Mucosa of stomach (tissue), 1 donor: Measurements from ENCODE around the gene DPP10.

Experiments
- H3K27me3 ChIP-seq: one replicate; pipeline ENCODE4 v1.7.0; 2013; ENCODE audit warnings: mild to moderate bottlenecking, low read length; ENCODE audit not compliant: control insufficient read depth, insufficient read depth
- H3K36me3 ChIP-seq: one replicate; pipeline ENCODE4 v1.7.0; 2013; ENCODE audit warnings: low read length; ENCODE audit not compliant: control insufficient read depth, insufficient read depth
- H3K4me1 ChIP-seq: one replicate; pipeline ENCODE4 v1.7.0; 2013; ENCODE audit warnings: mild to moderate bottlenecking, low read length; ENCODE audit not compliant: control insufficient read depth, insufficient read depth
- H3K4me3 ChIP-seq: one replicate; pipeline ENCODE4 v1.7.0; 2013; ENCODE audit warnings: low read length
- H3K9ac ChIP-seq: one replicate; pipeline ENCODE4 v1.7.0; 2013; ENCODE audit warnings: mild to moderate bottlenecking, low read length, moderate library complexity
- H3K9me3 ChIP-seq: one replicate; pipeline ENCODE4 v1.7.0; 2013; ENCODE audit warnings: mild to moderate bottlenecking, low read length, moderate library complexity; ENCODE audit not compliant: control insufficient read depth
- donor health status: Pancreatic carcinoma.

DPP10 gene

DNA sequence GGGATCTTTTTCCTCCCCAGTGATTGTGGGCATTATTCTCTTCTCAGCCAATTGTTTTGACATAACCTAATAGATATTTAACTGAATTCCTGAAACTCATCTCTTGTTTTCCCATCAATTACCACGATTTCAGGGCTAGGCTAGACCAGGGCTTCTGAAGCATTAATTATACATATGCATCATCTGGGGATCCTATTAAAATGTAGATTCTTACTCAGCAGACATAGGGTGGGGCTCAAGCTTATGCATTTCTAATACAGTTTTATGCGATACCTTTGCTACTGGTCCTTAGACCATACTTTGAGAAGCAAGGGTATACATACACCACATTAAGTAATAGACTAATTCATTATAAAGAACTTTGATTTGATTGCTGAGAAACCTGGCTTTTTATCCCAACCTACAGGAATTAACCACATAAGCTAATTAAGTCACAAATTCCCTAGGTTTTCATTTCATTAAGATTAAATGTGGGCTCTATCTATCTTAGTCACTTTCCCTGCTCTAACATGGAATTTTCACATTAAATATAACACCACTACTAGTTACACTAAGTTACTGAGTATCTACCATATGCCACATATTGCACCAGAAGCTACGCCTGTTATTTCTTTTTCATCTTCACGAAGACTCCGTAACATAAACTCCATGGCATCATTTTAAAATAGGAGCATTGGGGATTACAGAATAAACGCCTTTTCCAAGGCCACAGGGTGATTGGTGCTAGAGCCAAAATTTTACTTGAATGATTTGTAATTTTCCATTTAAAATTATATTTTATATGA lies 417.5 kb downstream of the DPP10 start:
- Histone ChIP-seq H3K4me1 (no peaks in the 10 kb centered on the region), H3K9ac (no peak overlapping the region), H3K9me3 (no peaks in the 10 kb centered on the region), H3K4me3 (no peak overlapping the region), H3K27me3 (no peaks in the 10 kb centered on the region), H3K36me3 (no peaks in the 10 kb centered on the region)

DNA sequence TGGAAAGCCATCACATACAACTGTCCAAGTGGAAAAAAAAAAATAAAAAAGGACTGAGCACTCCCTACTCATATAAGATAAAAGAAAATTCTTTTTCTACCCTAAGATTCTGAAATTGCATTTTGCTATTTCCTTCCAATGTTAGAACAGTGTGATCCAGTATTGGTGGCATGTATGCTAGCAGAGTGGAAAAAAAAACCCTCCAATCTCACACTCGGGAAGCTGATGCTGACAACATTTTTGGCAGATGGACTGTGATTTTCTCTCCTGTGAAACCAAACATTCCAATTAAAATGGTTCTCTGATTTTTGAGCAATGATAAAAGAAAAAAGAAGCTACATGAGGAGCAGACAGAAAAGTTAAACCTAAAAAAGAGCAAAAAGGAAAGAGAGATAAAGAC lies 419.8 kb downstream of the DPP10 start:
- Histone ChIP-seq H3K9me3 (no peaks in the 10 kb centered on the region), H3K9ac (no peak overlapping the region), H3K4me1 (no peaks in the 10 kb centered on the region), H3K4me3 (no peak overlapping the region), H3K36me3 (no peaks in the 10 kb centered on the region), H3K27me3 (no peaks in the 10 kb centered on the region)

DNA sequence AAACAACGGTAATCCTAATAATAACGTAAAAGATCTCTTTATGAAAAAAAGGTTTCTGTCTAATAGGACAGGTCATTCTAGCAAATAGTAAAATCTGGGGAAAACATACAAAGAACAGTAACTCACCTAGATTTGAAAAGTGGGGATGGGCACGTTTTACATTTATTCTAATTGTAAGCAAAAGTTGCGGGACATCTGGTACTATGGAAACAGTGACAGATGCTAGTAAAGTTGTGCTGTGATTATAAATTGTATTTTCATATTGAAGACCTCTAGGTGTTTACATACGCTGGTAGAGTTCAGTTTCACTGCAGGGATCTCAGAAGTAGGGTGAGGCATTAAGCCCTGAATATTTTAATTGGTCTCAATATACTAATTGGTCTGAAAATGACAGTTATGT lies 422.5 kb downstream of the DPP10 start:
- no peak overlapping the region for H3K9ac ChIP-seq
- H3K4me1 ChIP-seq = no peaks in the 10 kb centered on the region
- no peaks in the 10 kb centered on the region for H3K36me3 ChIP-seq
- H3K9me3 ChIP-seq = no peaks in the 10 kb centered on the region
- H3K4me3 ChIP-seq = no peak overlapping the region
- no peaks in the 10 kb centered on the region for H3K27me3 ChIP-seq

DNA sequence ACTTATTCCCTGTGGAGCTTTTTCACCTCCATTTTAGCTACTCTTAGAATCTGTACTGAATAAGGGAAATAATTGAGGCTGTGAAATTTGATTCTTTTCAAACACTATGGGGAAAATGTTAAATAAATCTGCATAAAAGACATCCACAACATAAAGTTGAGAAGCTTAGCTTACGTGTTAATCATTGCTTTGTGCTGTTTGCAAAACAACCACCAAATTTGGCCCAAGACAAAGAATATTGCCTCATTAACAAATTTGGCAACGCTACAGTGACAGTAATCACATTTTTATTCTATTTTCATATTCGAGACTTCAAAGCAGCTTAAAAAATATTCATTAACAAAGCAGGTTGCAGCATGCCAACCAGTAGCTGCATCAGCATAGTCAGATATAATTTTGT lies 437.6 kb downstream of the DPP10 start:
- Histone ChIP-seq H3K27me3 (no peaks in the 10 kb centered on the region), H3K36me3 (no peaks in the 10 kb centered on the region), H3K4me1 (no peaks in the 10 kb centered on the region), H3K9me3 (no peaks in the 10 kb centered on the region), H3K4me3 (no peak overlapping the region), H3K9ac (no peak overlapping the region)

DNA sequence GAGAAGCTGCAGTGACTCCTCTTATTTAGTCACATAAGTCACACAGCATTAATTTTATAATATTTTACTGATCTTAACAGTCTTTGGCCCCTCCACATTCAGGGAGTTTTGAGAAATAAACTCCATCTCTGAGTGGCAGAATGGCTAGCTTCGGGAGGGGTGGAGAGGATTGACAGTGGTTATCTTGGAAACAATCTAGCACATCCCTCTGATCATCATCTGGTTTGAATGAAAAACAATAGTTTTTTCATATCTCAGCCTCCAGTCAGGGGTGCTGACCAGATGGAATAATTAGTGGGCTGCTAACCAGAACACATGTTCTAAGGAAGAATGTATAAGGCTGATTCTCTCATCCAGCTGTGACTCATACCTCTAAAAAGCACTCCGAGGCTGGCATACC lies 477.5 kb downstream of the DPP10 start:
- Histone ChIP-seq H3K9ac (no peak overlapping the region), H3K36me3 (no peaks in the 10 kb centered on the region), H3K4me3 (no peak overlapping the region)

DNA sequence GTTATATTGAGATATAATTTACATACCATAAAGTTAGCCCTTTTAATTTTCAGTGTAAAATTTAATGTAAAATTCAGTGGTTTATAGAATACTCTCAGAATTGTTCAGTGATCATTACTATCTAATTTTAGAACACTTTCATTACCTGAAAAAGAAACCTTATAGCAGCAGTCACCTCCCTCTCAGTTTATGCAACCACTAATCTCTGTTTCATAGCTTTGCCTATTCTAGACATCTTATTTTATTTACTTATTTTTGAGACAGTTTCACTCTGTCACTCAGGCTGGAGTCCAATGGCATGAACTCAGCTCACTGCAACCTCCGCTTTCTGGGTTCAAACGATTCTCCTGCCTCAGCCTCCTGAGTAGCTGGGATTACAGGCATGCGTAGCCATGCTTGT lies 479.6 kb downstream of the DPP10 start:
- Histone ChIP-seq H3K36me3 (no peaks in the 10 kb centered on the region), H3K9ac (no peak overlapping the region), H3K27me3 (no peaks in the 10 kb centered on the region), H3K4me1 (no peaks in the 10 kb centered on the region), H3K9me3 (no peaks in the 10 kb centered on the region), H3K4me3 (no peak overlapping the region)

More for the DNA sequence above, 477.5 kb downstream of the DPP10 start:
- H3K27me3 ChIP-seq = no peaks in the 10 kb centered on the region
- H3K4me1 ChIP-seq = no peaks in the 10 kb centered on the region
- no peaks in the 10 kb centered on the region for H3K9me3 ChIP-seq

DNA sequence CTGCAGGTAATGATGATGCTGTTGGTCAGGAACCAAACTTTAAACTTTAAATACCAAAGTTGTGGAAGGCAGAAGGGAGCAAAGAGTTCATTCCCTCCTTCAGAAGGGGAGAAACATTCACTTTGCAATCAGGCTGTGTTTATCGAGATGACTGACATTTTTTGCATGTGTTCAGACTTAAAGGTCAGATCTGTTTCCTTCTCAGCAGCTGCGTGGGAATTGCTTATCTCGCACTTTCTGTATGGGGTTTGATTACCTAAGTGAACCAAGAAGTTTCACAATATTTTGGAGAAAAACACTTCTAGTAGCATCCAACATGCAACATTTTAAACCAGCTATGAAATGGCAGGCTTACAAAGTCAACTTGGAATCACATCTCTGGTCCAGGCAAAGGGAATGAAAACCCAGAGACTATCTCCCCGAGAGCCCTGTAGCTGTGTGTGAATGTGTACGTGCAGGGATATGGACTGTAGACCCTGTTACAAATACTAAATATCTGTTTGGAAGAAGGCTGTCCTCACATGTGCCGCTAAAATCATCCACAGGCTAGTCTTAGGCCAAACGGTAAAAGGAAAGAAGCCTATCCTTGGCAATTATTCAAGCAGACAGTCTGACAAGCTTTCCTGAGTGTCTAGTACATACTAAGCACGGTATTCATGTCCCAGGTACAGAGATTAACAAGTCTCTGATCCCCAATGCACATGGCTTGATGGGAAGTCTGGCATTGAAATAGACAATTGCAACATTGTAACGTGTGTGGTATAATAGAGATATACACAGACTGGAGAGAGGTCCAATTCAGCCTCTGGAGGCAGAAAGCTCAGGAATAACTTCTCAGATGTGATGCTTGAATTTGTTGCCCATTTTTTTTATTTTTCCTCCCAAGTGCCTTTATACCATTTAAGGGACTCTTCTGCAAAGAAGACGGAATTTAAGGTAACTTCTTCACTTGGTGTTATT lies 483.1 kb downstream of the DPP10 start:
- H3K27me3 ChIP-seq = no peaks in the 10 kb centered on the region
- H3K4me3 ChIP-seq = no peak overlapping the region

DNA sequence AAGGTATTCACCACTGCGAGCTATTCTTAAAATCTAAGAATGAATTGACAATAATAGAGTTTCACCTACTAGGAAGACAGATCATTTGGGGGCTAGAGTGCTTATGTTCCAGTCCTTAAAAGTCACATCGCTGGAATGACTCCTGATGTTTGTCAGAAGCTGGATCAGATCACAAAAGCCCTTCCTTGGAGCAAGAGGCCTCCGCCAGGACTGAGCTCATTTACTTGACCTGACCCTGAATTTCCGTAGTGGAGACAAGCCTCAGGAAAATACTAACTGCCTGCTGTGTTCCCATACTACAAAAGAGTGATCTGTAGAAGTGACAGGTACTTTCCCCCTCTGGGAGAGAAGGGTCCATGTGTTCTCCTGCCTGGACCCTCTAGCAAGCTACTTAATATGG lies 483.9 kb downstream of the DPP10 start:
- no peak overlapping the region for H3K9ac ChIP-seq
- no peaks in the 10 kb centered on the region for H3K9me3 ChIP-seq
- no peak overlapping the region for H3K4me3 ChIP-seq
- no peaks in the 10 kb centered on the region for H3K27me3 ChIP-seq
- no peaks in the 10 kb centered on the region for H3K36me3 ChIP-seq
- H3K4me1 ChIP-seq = no peaks in the 10 kb centered on the region

More for the DNA sequence above, 483.1 kb downstream of the DPP10 start:
- H3K9ac ChIP-seq = no peak overlapping the region
- no peaks in the 10 kb centered on the region for H3K36me3 ChIP-seq
- H3K9me3 ChIP-seq = no peaks in the 10 kb centered on the region
- H3K4me1 ChIP-seq = no peaks in the 10 kb centered on the region

DNA sequence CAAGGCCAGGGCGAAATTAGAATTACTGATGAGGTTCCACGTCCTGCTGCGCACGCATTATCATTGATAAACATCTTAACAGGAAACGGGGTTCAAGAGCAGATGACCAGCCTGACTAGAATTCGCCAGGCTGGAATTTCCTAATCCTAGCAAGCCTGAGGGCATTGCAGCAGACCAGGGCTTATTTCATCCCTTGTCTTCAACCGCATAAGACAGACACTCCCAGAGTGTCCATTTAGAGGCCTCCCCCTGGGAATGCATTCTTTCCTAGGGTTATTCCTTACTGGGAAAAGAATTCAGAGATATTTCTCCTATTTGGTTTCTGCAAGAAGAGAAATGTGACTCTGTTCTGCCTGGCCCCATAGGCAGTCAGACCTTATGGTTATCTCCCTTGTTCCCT lies 486.8 kb downstream of the DPP10 start:
- Histone ChIP-seq H3K27me3 (no peaks in the 10 kb centered on the region), H3K9me3 (no peaks in the 10 kb centered on the region), H3K9ac (no peak overlapping the region), H3K4me1 (no peaks in the 10 kb centered on the region), H3K36me3 (no peaks in the 10 kb centered on the region), H3K4me3 (no peak overlapping the region)

DNA sequence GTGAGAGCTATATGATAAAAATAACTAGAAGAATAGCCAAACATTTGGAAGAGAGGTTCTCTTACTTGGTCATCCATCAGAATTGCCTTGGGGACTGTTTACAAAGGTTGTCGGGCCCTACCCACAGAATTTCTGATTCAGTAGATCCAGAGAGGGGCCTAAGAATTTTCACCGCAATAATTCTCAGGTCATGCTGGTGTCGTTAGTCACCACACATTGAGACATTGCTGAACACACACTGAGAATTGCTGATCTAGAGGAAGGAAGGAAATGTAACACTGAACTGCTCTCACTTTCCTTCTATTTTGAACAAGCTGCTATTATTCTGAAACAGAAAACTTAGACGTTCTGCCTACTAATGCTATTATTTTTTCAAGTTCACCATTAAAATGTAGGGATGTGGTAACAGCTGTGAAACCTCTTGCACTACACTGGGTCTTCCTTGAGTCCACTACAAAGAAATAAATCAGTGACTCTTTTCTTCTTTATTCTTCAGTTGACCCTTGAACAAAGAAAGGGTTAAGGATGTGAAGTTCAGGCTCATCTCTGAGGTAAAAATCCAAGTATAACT lies 491.3 kb downstream of the DPP10 start:
- no peaks in the 10 kb centered on the region for H3K4me1 ChIP-seq
- H3K36me3 ChIP-seq = no peaks in the 10 kb centered on the region
- no peaks in the 10 kb centered on the region for H3K27me3 ChIP-seq
- H3K9me3 ChIP-seq = no peaks in the 10 kb centered on the region
- H3K9ac ChIP-seq = no peak overlapping the region
- H3K4me3 ChIP-seq = no peak overlapping the region

DNA sequence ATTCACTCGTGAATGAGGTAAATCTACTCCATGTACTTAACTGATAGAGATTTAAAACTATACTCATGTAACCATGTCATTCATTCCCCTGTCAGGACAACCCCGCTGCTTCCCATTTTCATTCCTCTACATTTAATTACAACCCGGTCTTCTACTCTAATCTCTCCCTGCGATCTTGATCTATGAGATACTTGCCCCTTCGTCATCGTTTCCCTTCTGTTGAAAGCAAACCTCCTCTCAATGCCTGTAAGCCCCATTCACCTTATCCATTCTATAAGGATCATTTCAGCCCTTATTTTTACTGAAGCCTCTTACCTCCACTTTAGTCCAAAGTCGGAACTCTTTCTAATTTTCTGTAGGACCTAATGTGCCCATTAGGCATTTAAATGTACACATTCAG lies 492.6 kb downstream of the DPP10 start:
- Histone ChIP-seq H3K9ac (no peak overlapping the region), H3K36me3 (no peaks in the 10 kb centered on the region), H3K4me3 (no peak overlapping the region), H3K9me3 (no peaks in the 10 kb centered on the region), H3K27me3 (no peaks in the 10 kb centered on the region), H3K4me1 (no peaks in the 10 kb centered on the region)

DNA sequence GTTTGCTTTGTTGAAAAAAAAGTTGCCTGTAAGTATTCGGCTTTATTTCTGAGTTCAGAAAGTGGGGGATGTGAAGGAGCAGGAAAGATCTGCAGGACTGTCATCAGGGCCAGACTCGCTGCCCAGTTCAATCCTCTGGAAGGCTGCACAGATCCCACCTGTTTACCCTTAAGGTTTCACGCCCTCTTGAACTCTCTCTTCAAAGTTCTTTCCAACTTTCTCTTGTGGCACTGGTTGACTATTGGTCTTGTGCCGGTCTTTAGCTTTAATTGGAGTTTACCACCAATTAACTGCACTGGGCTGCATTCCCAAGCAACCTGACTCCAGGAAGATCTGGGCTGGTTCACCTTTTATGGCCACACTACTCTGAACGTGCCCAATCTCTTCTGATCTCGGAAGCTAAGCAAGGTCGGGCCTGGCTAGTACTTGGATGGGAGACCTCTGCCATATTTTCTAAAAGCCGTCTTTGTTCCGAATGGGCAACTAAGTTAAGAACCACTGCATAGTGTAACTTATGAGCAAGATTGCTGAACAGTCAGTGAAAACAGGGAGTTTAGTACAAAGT lies 495.0 kb downstream of the DPP10 start:
- no peak overlapping the region for H3K4me3 ChIP-seq
- no peaks in the 10 kb centered on the region for H3K27me3 ChIP-seq
- H3K36me3 ChIP-seq = no peaks in the 10 kb centered on the region
- no peak overlapping the region for H3K9ac ChIP-seq
- H3K4me1 ChIP-seq = no peaks in the 10 kb centered on the region
- no peaks in the 10 kb centered on the region for H3K9me3 ChIP-seq
